ENCODE results near the gene PCBP3. TPM values are rescaled to one million over a fixed set of nuclear protein-coding genes. Genes with fewer than 3 reads are reported as not detected.

Gene PCBP3
- total and polyA plus RNA-seq, 2 of the 8 experiments (the other 6 are each of a cell fraction or from before 2014, with no cell fraction given): 3.5 to 6.3 TPM

DNA sequence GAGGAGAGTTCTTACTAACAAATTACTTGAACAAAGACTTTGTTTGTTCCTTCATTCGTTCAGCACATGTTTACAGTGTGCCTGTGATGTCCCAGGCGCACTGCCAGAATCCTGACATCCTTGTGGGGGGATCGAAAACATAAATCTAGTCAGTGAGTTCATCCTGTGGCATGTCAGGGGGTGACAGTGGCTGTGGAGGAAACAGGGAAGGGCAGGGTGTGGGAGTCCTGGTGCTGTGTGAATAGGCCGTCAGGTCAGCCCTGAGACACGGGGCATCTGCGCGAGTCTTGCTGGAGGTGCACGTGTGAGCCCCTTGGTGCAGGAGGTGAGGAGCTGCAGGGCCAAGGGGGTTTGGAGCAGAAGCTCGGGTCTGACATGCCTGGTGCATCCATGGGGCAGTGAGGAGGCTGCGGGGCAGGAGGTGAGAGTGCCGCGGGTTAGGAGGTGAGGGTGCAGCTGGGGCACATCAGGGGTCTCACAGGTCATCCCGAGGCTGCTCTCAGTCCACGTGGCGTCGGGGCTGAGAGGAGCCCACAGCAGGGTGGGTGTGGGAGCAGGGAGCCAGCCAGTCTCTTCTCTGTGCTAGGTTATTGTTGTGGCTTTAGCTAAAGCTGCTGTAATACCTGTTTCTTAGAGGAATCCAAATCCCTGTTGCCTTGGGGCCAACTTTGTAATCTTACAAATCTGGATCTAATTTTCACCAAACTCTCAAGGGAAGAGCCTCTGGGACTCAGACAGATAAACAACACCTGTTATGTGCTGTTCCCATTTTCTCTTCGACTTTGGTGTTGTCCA, 93.4 kb downstream of the PCBP3 start (continued):
- TF ChIP-seq KDM5A (IDR thresholded peaks at IDR 0.05; ENCODE audit: low read length) (no peak), CBX8 (IDR thresholded peaks at IDR 0.05; ENCODE audit: borderline replicate concordance, low read depth, low read length) (no peak), SIX5 (IDR thresholded peaks at IDR 0.05; ENCODE audit: low read depth, low read length) (no peak), TAF1 (IDR thresholded peaks at IDR 0.05; ENCODE audit: low read depth, low read length) (no peak), RFX5 (IDR thresholded peaks at IDR 0.05; ENCODE audit: borderline replicate concordance, low read depth, low read length) (no peak), ZNF274 (IDR thresholded peaks at IDR 0.05; ENCODE audit: borderline replicate concordance, extremely low read depth, low read length) (no peak), EGR1 (IDR thresholded peaks at IDR 0.05; ENCODE audit: borderline replicate concordance, low read depth, low read length) (no peak), EZH2 (IDR thresholded peaks at IDR 0.05; ENCODE audit: low read depth, low read length, severe bottlenecking) (no peak)
